ENCODE results near the gene NR3C2.
"Not testable (repeated sequence)": the region's sequence is repeated elsewhere in the genome, so short reads cannot be mapped to it uniquely, and the experiment has no call there.

Gene NR3C2

GRCh38 chr4:148173397-148174017, 268.7 kb downstream of the NR3C2 start:
- FAIRE-seq (no peak), DNase-seq (ENCODE audit: low spot score) (no peak)

- DNase-seq (ENCODE audit: low spot score) (no peak), FAIRE-seq (no peak)
These were observed 270.6 kb downstream of the NR3C2 start for GRCh38 chr4:148171596-148171995.

GRCh38 chr4:148170408-148171365, 271.5 kb downstream of the NR3C2 start:
- no peak for FAIRE-seq
- no peak for DNase-seq (ENCODE audit: low spot score)

GRCh38 chr4:148166132-148166591, 276.1 kb downstream of the NR3C2 start:
- DNase-seq (ENCODE audit: low spot score) (no peak), FAIRE-seq (no peak)

- no peak for FAIRE-seq
- DNase-seq (ENCODE audit: low spot score) = no peak
These were observed 277.7 kb downstream of the NR3C2 start for GRCh38 chr4:148164557-148164956.

DNA sequence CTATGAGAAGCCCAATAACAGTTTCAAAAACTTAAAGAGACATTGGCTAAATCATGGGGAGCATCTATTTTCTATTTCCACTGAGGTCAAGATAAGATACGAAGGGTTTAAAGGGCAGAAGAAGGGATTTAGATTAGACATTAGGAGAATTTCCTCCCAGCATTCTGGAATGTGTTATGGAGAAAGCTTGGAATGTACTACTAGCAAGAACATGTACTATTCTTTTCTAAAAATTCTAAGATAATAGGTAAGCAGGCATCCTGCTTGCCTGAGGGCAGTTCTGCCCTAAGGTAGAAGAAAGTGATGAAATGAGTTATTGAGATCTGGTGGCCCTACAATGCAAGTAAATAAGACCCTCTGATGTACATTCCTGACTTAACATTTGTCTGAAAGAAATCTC, 279.2 kb downstream of the NR3C2 start:
- no peak for FAIRE-seq

DNA sequence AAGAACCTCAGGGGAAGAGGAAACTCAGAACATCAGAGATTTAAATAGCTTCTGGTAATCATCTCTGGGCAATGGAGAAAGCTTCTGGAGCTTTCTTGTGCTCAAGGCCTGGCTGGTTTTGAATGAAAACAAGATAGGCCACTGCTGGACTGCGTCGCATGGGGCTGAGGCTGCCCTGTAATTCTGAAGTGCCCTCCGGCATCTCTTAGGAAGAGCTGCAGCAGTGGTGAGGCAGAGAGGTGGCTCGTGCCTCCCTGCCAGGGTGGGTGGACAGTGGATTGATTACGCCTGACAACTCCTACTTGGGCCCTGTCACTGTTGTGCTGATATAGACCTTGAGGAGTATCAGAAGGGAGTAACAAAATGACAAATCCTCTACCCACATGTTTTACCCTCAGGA, 279.7 kb downstream of the NR3C2 start:
- no peak for DNase-seq (ENCODE audit: low spot score)
- no peak for FAIRE-seq

More for the DNA sequence above, 279.2 kb downstream of the NR3C2 start:
- DNase-seq (ENCODE audit: low spot score) = no peak

DNA sequence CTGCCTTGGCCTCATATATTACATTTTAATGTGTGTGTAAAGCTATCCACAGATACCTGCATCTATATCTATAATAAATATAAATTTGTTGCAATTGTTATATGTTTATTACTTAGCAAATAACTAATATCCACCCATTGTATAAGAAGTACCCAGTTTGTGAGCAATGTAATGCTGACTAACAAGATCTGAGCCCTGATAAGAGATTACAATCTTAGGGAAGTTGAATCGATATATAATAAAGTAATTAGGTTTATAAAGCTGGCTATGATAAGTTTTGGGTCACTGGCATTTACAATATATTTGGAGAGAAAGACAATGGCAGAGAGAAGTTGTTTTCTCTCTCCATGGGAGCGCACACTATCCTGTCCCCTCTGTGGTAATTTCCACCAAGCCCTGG, 280.6 kb downstream of the NR3C2 start:
- DNase-seq (ENCODE audit: low spot score) = no peak
- no peak for FAIRE-seq

DNA sequence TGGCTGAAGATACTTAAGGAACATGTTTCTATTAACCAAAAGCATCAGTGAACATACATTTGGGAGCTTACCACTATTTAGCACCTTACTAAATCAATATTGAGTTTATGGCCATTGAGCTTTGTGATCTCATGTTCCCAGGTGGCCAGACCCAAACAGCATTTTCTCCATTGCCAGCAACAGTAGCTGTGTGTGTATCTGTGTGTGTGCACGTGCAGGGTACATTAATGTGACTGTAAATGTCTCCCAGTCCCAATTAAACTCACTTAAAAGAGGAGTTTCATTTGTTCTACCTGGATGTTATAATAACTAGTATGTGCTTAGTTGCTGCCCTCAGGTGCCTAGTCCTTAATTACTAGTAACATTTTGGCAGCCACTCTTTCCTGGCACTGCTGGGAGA, 282.4 kb downstream of the NR3C2 start:
- FAIRE-seq (no peak), DNase-seq (ENCODE audit: low spot score) (no peak)

DNA sequence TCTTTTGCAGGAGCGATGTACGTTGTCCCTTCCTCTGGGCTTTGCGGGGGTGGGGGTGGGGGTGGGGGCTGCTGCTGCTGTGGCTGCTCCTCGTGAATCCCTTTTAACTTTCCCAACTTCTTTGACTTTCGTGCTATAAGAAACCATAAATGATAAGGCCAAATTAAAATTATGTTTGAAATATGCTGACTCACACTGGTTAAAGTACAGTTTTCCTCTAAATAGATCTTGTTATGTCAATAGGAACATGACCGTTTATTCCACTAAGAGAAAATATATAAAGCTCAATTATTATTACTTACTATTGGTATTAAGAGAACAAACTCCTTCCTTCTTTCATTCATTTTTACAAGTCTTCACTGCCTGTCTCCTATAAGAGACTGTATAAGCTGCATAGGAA, 287.4 kb downstream of the NR3C2 start:
- no peak for DNase-seq (ENCODE audit: low spot score)
- no peak for FAIRE-seq

DNA sequence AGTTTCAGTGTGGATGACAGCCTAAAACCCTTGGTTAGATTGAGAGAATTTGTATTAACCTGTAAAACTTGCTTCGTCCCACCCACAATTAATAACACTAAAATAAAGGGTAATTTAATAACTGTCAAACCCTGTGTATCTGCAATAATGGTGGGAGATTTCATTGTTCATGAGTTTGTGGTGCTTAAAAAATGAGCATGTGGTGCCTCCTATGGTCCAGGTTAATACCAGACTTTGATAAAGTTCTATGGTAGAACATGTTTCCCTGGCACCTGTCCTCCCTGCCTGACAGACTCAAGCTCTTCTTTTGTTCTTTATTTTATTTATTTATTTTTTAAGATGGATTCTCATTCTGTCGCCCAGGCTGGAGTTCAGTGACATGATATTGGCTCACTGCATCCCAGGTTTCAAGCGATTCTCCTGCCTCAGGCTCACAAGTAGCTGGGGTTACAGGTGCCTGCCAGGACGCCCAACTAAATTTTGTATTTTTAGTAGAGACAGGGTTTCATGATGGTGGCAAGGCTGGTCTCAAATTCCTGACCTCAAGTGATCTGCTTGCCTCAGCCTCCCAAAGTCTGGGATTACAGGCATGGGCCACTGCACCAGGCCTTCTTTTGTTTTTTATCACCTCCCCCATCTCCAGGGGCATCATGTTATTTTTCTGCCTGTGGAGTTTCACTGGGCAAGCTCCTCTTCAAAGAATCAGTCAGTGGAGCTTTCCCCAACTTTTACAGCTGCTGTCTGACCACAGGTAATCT, 289.2 kb downstream of the NR3C2 start:
- FAIRE-seq (no peak), DNase-seq (ENCODE audit: low spot score) (no peak)

DNA sequence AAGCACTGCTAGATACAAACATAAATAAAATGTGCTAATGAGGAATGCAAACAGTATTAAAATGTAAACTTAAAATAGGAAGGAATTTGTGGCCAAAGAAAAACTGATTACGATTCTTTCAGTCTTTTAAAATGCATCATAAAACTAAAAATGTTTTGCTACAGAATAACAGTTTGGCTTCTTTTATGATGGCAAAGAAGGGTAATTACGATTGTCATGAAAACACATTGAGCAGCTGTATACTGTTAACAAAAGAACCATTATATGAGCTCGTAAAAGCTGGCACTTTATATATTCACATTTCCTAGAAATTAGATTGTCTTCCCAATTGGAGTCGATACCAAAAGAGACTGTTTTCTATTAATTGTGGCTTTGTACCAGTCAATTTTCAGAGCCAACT, 290.4 kb downstream of the NR3C2 start:
- no peak for FAIRE-seq
- DNase-seq (ENCODE audit: low spot score) = no peak

DNA sequence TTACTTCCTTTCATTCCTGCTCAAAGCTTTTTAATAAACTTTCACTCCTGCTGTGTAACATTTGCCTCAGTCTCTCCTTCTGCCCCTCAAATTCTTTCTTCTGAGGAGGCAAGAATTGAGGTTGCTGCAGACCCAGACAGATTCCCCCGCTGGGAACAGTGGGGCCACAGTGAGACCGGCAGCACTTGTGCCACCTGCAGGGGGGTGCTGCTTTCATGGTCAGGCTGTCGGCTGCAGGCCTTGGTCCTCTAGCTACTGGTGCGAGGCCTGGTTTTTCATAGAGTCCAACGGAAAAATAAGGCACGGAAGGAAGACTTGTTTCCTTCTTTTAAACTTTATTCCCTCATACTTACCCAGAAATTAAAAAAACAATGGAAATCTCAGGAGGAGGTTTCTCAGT, 296.7 kb downstream of the NR3C2 start:
- DNase-seq (ENCODE audit: low spot score) = no peak
- no peak for FAIRE-seq

DNA sequence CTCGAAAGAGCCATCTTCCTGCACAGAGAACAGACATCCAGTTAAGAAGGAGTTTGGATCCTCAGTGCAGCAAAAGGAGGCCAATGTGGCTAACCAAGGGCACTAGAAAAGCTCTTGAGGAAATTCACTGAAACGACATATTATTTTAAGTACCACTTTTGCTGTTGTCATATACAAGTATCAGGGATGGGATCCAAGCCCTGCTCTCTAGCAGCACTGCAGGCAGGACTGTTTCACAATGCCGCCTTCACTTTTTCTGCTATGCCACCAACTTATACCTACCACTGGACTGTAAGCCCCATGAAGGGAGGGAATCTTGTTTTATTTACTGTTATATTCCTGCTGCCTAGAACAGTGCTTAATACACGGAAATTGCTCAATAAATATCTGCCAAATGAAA, 299.0 kb downstream of the NR3C2 start:
- no peak for FAIRE-seq
- DNase-seq (ENCODE audit: low spot score) = no peak

DNA sequence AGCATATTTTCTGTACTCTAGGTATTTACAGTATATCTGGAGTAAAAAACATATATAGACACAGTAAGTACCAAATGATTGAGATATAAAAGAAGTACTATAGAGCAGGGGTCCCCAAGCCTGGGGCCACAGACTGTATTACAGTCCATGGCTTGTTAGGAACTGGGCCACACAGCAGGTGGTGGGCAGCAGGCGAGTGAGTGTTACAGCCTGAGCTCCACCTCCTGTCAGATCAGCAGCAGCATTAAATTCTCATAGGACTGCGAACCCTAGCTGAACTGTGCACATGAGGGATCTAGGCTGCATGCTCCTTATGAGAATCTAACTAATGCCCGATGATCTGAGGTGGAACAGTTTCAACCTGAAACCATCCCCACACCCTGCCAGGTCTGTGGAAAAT, 300.7 kb downstream of the NR3C2 start:
- DNase-seq (ENCODE audit: low spot score) (no peak), FAIRE-seq (no peak)

DNA sequence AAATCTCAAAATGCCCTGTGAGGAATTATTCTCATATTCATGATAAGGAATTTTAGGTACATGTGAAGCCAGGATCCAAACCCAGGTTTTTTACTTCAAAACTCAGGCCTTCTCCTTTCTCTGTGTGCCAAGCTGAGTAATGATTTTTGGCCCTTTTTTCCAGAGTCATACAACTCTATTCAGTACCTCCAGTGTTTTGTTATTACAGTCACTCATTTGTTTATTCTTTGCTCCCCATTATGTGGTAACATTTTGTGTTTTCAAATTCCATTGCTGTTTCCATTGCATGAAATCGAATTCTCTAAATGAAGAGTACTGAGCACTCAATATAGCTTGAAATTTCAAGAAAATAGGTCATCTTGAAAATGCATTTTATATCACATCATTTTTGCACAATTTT, 315.4 kb downstream of the NR3C2 start:
- FAIRE-seq (no peak), DNase-seq (ENCODE audit: low spot score) (no peak)

- no peak for DNase-seq (ENCODE audit: low spot score)
- FAIRE-seq = no peak
These were observed 317.7 kb downstream of the NR3C2 start for GRCh38 chr4:148124512-148124911.

DNA sequence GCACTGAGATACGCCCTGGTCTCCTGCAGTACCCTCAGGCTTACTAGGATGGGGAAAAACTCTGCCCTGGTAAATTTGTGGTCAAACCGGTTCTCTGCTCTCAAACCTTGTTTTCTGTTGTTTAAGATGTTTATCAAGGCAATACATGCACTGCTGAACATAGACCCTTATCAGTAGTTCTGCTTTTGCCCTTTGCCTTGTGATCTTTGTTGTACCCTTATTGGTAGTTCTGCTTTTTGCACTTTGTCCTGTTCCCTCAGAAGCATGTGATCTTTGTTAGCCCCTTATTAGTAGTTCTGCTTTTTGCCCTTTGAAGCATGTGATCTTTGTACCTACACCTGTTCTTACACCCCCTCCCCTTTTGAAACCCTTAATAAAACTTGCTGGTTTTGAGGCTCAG, 319.1 kb downstream of the NR3C2 start:
- not testable (repeated sequence) for DNase-seq (ENCODE audit: low spot score); FAIRE-seq

- DNase-seq (ENCODE audit: low spot score) = no peak
- FAIRE-seq = no peak
These were observed 322.0 kb downstream of the NR3C2 start for GRCh38 chr4:148120216-148120615.

DNA sequence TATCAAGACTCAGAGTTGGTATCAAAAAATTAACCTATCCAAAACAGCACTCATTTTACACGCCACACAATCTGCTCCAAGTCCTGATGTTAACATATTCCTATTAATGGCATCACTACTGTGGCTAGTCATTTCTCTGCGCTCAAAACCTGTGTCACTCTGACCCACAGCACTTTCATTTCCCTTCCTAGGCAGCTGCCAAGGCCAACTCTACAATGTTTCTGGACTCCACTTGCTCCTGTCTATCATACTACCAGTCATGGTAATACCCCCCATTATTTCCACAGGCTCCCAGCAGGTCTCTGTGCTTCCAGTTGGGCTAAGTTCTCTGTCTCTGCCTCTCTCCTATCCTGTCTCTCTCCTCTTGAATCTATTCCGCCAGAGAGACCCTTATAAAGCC, 323.6 kb downstream of the NR3C2 start:
- DNase-seq (ENCODE audit: low spot score) (no peak), FAIRE-seq (no peak)

DNA sequence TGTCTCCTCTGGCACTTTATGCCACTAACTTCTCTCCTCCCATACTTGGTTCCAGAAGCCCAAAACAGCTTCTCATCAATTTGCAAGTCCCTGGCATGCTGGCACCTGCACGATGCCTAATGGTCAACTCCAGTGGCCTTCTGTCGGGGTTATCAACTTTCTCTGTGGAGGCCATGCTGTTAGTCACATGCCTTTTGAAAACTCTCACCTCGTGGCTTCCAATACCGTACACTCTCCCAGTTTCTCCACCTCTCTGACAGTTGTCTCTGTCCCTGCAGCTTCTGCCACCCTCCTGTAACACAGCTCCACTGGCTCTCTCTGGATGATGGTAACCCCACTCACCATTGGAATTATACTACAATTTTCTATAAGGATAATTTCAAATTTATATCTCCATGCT, 324.0 kb downstream of the NR3C2 start:
- no peak for FAIRE-seq
- no peak for DNase-seq (ENCODE audit: low spot score)

GRCh38 chr4:148116969-148117368, 325.2 kb downstream of the NR3C2 start:
- FAIRE-seq (no peak), DNase-seq (ENCODE audit: low spot score) (no peak)
